HepG2 (cell line): ENCODE measurements around the gene ARAP1. TPM values are rescaled to one million over a fixed set of nuclear protein-coding genes. Genes with fewer than 3 reads are reported as not detected.

Source experiments
- ATAC-seq: fragments of 200-7000 bp; cut with Tn5 transposase; 3 replicates; pipeline ENCODE4 v1.9.1; 2020; ENCODE audit warnings: mild to moderate bottlenecking, moderate library complexity
- BruUV-seq: library from RNA; stranded (reverse); fragments of 400-500 nt; replicated peaks from 2 replicates; lab custom pipeline; 2021; lab: Mats Ljungman, UMichigan
- CTCF ChIA-PET: fragments of 300-600 bp; formaldehyde crosslinking; extraction: SDS; loops from one replicate; lab custom pipeline; 2021; ENCODE audit warnings: low total read pairs, inconsistent platforms, low intra/inter-chr PET ratio; lab: Yijun Ruan, JAX
- POLR2A ChIA-PET: fragments of 350-600 bp; sonication (Branson Sonifier 250); formaldehyde crosslinking; loops from one replicate; lab custom pipeline; 2020; ENCODE audit warnings: antibody characterized with exemption, inconsistent platforms; lab: Yijun Ruan, JAX
- DNase-seq: peaks from one replicate; pipeline ENCODE4 v3.0.0-alpha.2; 2015; ENCODE audit warnings: low spot score
- FAIRE-seq: peaks from 3 replicates; lab custom pipeline; 2011; peaks lifted over from hg19 to GRCh38; lab: Jason Lieb, UNC
- H2AFZ ChIP-seq: one replicate; pipeline ENCODE4 v1.6.1; 2011; ENCODE audit warnings: low read length, inconsistent platforms
- H3K27ac ChIP-seq: fragments of 300-600 bp; 3 replicates; pipeline ENCODE4 v1.8.0; 2011; ENCODE audit warnings: mixed run types, mild to moderate bottlenecking, mixed read lengths, low read length, inconsistent platforms; ENCODE audit not compliant: insufficient read depth; ENCODE audit errors: extremely low read length
- H3K27me3 ChIP-seq, 2 experiments: fragments of 200-600 bp in 1 of 2; 2 replicates in 1 of 2; 3 replicates in 1 of 2; pipeline versions ENCODE4 v1.6.0 to v1.8.0; 2011; ENCODE audit warnings: low read length in 2 of 2, mild to moderate bottlenecking in 2 of 2, moderate library complexity in 2 of 2, inconsistent platforms in 1 of 2; ENCODE audit not compliant: insufficient read depth in 2 of 2, control insufficient read depth in 1 of 2
- H3K36me3 ChIP-seq, 2 experiments: fragments of 200-600 bp in 1 of 2; replicated peaks in 1 of 2; 2 replicates in 1 of 2; 3 replicates in 1 of 2; pipeline versions ENCODE4 v1.5.1 to v1.8.0; 2011; ENCODE audit warnings: low read length in 2 of 2, inconsistent platforms in 1 of 2; ENCODE audit not compliant: insufficient read depth in 2 of 2, control insufficient read depth in 1 of 2
- H3K4me1 ChIP-seq: 2 replicates; pipeline ENCODE4 v1.5.1; 2012; ENCODE audit warnings: low read length, inconsistent platforms; ENCODE audit not compliant: insufficient read depth
- H3K4me2 ChIP-seq: 2 replicates; pipeline ENCODE4 v1.6.0; 2011; ENCODE audit warnings: low read depth, low read length, inconsistent platforms
- H3K4me3 ChIP-seq, 3 experiments: fragments of 200-600 bp in 1 of 3; sonication (generic), shearing (Covaris generic) in 1 of 3; replicated peaks in 1 of 3; 2 replicates each; pipeline ENCODE4 v1.5.1; 2011 to 2016; ENCODE audit warnings: low read length in 3 of 3, inconsistent platforms in 2 of 3, low read depth in 2 of 3, mild to moderate bottlenecking in 2 of 3, control low read depth in 1 of 3, mixed read lengths in 1 of 3; ENCODE audit not compliant: insufficient read depth in 1 of 3
- H3K79me2 ChIP-seq: one replicate; pipeline ENCODE4 v1.6.1; 2011; ENCODE audit warnings: low read length, inconsistent platforms; ENCODE audit not compliant: insufficient read depth
- H3K9ac ChIP-seq: 2 replicates; pipeline ENCODE4 v1.6.0; 2011; ENCODE audit warnings: mild to moderate bottlenecking, low read depth, low read length, inconsistent platforms; ENCODE audit not compliant: insufficient read depth
- H3K9me3 ChIP-seq: 2 replicates; pipeline ENCODE4 v1.5.1; 2012; ENCODE audit warnings: mild to moderate bottlenecking, low read length
- H4K20me1 ChIP-seq: 2 replicates; pipeline ENCODE4 v1.6.0; 2011; ENCODE audit warnings: inconsistent platforms, mild to moderate bottlenecking, low read length, moderate library complexity; ENCODE audit not compliant: insufficient read depth
- CHCHD3 ChIP-seq: sonication (generic); formaldehyde crosslinking; IDR thresholded peaks from 2 replicates; pipeline ENCODE4 v1.8.0; 2022; ENCODE audit warnings: mild to moderate bottlenecking, missing genetic modification reagents, moderate library complexity
- DZIP1 ChIP-seq: sonication (generic); formaldehyde crosslinking; IDR thresholded peaks from 2 replicates; pipeline ENCODE4 v1.5.0; 2020; ENCODE audit warnings: mild to moderate bottlenecking, missing genetic modification reagents
- GATA4 ChIP-seq: sonication (generic); IDR thresholded peaks from 2 replicates; pipeline ENCODE4 v1.6.1; 2016; ENCODE audit warnings: antibody characterized with exemption, low read depth, borderline replicate concordance
- RAD21 ChIP-seq: fragments of 450-650 bp; formaldehyde crosslinking; IDR thresholded peaks from 2 replicates; pipeline ENCODE4 v1.5.0; 2020; ENCODE audit warnings: mild to moderate bottlenecking
- RBM39 ChIP-seq: fragments of 200-400 bp; formaldehyde crosslinking; IDR thresholded peaks from one replicate; pipeline ENCODE4 v1.6.1; 2018; ENCODE audit warnings: antibody characterized with exemption, mild to moderate bottlenecking, low read depth, low read length; ENCODE audit not compliant: poor library complexity, severe bottlenecking
- REXO4 ChIP-seq: sonication (generic); formaldehyde crosslinking; IDR thresholded peaks from 2 replicates; pipeline ENCODE4 v1.8.0; 2022; ENCODE audit warnings: missing genetic modification reagents, mild to moderate bottlenecking, borderline replicate concordance
- SOX13 ChIP-seq, 3 experiments: fragments of 450-650 bp in 1 of 3; sonication (generic) in 1 of 3; formaldehyde crosslinking in 1 of 3; IDR thresholded peaks in 2 of 3; conservative IDR thresholded peaks in 1 of 3; 2 replicates each; pipeline versions ENCODE4 v1.5.0 to v1.6.1; 2016 to 2020; ENCODE audit warnings: antibody characterized with exemption in 1 of 3, mild to moderate bottlenecking in 1 of 3, missing compliant biosample characterization in 1 of 3, missing genetic modification reagents in 1 of 3, moderate library complexity in 1 of 3
- TEAD3 ChIP-seq: optimal IDR thresholded peaks from 2 replicates; pipeline ENCODE3; 2016; ENCODE audit warnings: borderline replicate concordance
- ZBTB38 ChIP-seq: sonication (generic); formaldehyde crosslinking; IDR thresholded peaks from 2 replicates; pipeline ENCODE4 v1.5.1; 2020; ENCODE audit warnings: mild to moderate bottlenecking, missing genetic modification reagents
- ZBTB4 ChIP-seq: sonication (generic); formaldehyde crosslinking; IDR thresholded peaks from 2 replicates; pipeline ENCODE4 v1.4.0; 2020; ENCODE audit warnings: missing genetic modification reagents, mild to moderate bottlenecking, borderline replicate concordance
- ZBTB49 ChIP-seq: sonication (generic); formaldehyde crosslinking; IDR thresholded peaks from 2 replicates; pipeline ENCODE4 v1.4.0; 2020; ENCODE audit warnings: missing genetic modification reagents, borderline replicate concordance
- ZFP82 ChIP-seq: sonication (generic); formaldehyde crosslinking; IDR thresholded peaks from 2 replicates; pipeline ENCODE4 v1.5.1; 2020; ENCODE audit warnings: mild to moderate bottlenecking, missing genetic modification reagents, borderline replicate concordance
- ZNF747 ChIP-seq: sonication (generic); formaldehyde crosslinking; IDR thresholded peaks from 2 replicates; pipeline ENCODE4 v1.8.1; 2023; ENCODE audit warnings: missing genetic modification reagents, mild to moderate bottlenecking, borderline replicate concordance
- ZNF772 ChIP-seq: sonication (generic); formaldehyde crosslinking; IDR thresholded peaks from 2 replicates; pipeline ENCODE4 v1.5.0; 2020; ENCODE audit warnings: mild to moderate bottlenecking, missing genetic modification reagents
- ZNF776 ChIP-seq: sonication (generic); formaldehyde crosslinking; IDR thresholded peaks from 2 replicates; pipeline ENCODE4 v1.4.0; 2020; ENCODE audit warnings: mild to moderate bottlenecking, missing genetic modification reagents
- ZSCAN31 ChIP-seq: sonication (generic); formaldehyde crosslinking; IDR thresholded peaks from 2 replicates; pipeline ENCODE4 v1.5.0; 2020; ENCODE audit warnings: low read depth, mild to moderate bottlenecking, missing genetic modification reagents
- WGBS: methylation state at CpG from one replicate; pipeline ENCODE4 v1.1.6; 2017; ENCODE audit warnings: low lambda C conversion rate; 5-methylcytosine and 5-hydroxymethylcytosine counted together
- in situ Hi-C: cut with HindIII; loops from 2 replicates; pipeline ENCODE4 v1.10.0; 2017; ENCODE audit warnings: low pct_unique_long_range_greater_than_20kb; ENCODE audit not compliant: extremely low pct_ligation_motif_present
- intact Hi-C: fragments of 100-400 bp; cut with micrococcal nuclease; formaldehyde crosslinking; loops from one replicate; pipeline ENCODE4 v1.10.0; 2022; ENCODE audit not compliant: unreplicated experiment
- polyA plus RNA-seq, 8 experiments: library from polyadenylated mRNA; depleted of rRNA in 3 of 8; stranded (reverse) in 7 of 8; unstranded in 1 of 8; fragments of >200 nt; fragmentation: Illumina TruSeq in 4 of 8; extraction: Trizol in 4 of 8; gene quantifications; 2 replicates each; pipeline versions ENCODE4 v1.2.1 to v1.2.3, GENCODE V29; 2011 to 2016; ENCODE audit warnings: low read depth in 4 of 8, missing spikeins in 1 of 8, mixed read lengths in 1 of 8; ENCODE audit not compliant: insufficient read depth in 1 of 8
- total RNA-seq, 5 experiments: library from RNA; depleted of rRNA; stranded (reverse); fragments of >200 nt; fragmentation: Illumina TruSeq; extraction: Trizol; gene quantifications; 2 replicates each; pipeline ENCODE4 v1.2.3, GENCODE V29; 2016; ENCODE audit warnings: low read depth in 1 of 5

The ARAP1 gene
- total and polyA plus RNA-seq, 2 of the 13 experiments (the other 11 are each of a cell fraction or from before 2014, with no cell fraction given): 43.2 to 55.5 TPM

GRCh38 chr11:72637926-72638325, 114.3 kb downstream of the ARAP1 start:
- Histone ChIP-seq H3K4me2 (no peak overlapping the region), H3K4me1 (peaks cover 4% of the 10 kb centered on the region; the same call in 1 of the 2 replicates), H3K79me2 (no peaks in the 10 kb centered on the region), H3K9ac (no peak overlapping the region), H3K27me3 (peaks cover 25 to 93% of the 10 kb centered on the region in 2 experiments), H2AFZ (no peak overlapping the region), H4K20me1 (no peaks in the 10 kb centered on the region), H3K9me3 (no peaks in the 10 kb centered on the region), H3K4me3 (no peak overlapping the region), H3K27ac (no peak overlapping the region), H3K36me3 (no peaks in the 10 kb centered on the region)
- DNase-seq (no peak), FAIRE-seq (no peak), ATAC-seq (no peak)
- WGBS: 17% methylated on average over 3 of the region's 8 CpGs
- in situ Hi-C loops (no loop called here), intact Hi-C loops (no loop called here)
- no TSS peak for BruUV-seq
- POLR2A ChIA-PET: no interaction called here
- CTCF ChIA-PET: no interaction called here
- TF ChIP-seq DZIP1 (no peak), CHCHD3 (CRISPR knock-in tag) (no peak), RAD21 (CRISPR knock-in tag) (no peak), ZNF772 (CRISPR knock-in tag) (no peak), ZSCAN31 (CRISPR knock-in tag) (no peak), ZBTB4 (CRISPR knock-in tag) (no peak), ZNF776 (CRISPR knock-in tag) (no peak), ZFP82 (CRISPR knock-in tag) (no peak), ZBTB49 (CRISPR knock-in tag) (no peak), RBM39 (no peak), TEAD3 (CRISPR knock-in tag) (no peak), GATA4 (no peak), REXO4 (CRISPR knock-in tag) (no peak), ZBTB38 (CRISPR knock-in tag) (no peak), ZNF747 (CRISPR knock-in tag) (no peak), SOX13 (IDR thresholded peaks at IDR 0.05) (no peak), SOX13 (CRISPR knock-in tag; conservative IDR thresholded peaks at IDR 0.05 in 1 of 2, IDR thresholded peaks at IDR 0.05 in 1 of 2) (no peak)
